HUES48 (cell line): Measurements from ENCODE around the gene AVPI1.

Experiments
- H3K27ac ChIP-seq: one replicate; pipeline ENCODE4 v1.7.0; 2013; ENCODE audit warnings: low read depth, low read length, inconsistent platforms
- H3K27me3 ChIP-seq: 2 replicates; pipeline ENCODE4 v1.6.1; 2013; ENCODE audit warnings: mild to moderate bottlenecking, low read length; ENCODE audit not compliant: control insufficient read depth, insufficient read depth
- H3K36me3 ChIP-seq: 2 replicates; pipeline ENCODE4 v1.6.1; 2013; ENCODE audit warnings: low read length; ENCODE audit not compliant: control insufficient read depth, insufficient read depth
- H3K4me1 ChIP-seq: 2 replicates; pipeline ENCODE4 v1.6.1; 2013; ENCODE audit warnings: mild to moderate bottlenecking, low read length; ENCODE audit not compliant: control insufficient read depth, insufficient read depth
- H3K4me3 ChIP-seq: 2 replicates; pipeline ENCODE4 v1.5.1; 2013; ENCODE audit warnings: mild to moderate bottlenecking, low read depth, low read length
- H3K9ac ChIP-seq: 2 replicates; pipeline ENCODE4 v1.6.1; 2013; ENCODE audit warnings: mild to moderate bottlenecking, low read depth, low read length, moderate library complexity
- H3K9me3 ChIP-seq: 2 replicates; pipeline ENCODE4 v1.6.1; 2013; ENCODE audit warnings: low read length; ENCODE audit not compliant: control insufficient read depth, insufficient read depth

The AVPI1 gene

GRCh38 chr10:97633921-97634320 is 53.1 kb downstream of the AVPI1 start:
- Histone ChIP-seq H3K9me3 (no peaks in the 10 kb centered on the region), H3K4me1 (peaks cover 7% of the 10 kb centered on the region; the same call in 1 of the 2 replicates), H3K27me3 (no peaks in the 10 kb centered on the region), H3K4me3 (peak overlapping the region; percentile 83), H3K27ac (peak overlapping the region; percentile 83), H3K9ac (no peak overlapping the region), H3K36me3 (no peaks in the 10 kb centered on the region)

- peak within 1 kb of the TSS; percentile 83 for H3K27ac ChIP-seq
Measured at GRCh38 chr10:97632949-97633884, 53.8 kb downstream of the AVPI1 start, which contains the start of gene MORN4. Gene MORN4 (minus strand): TSS chr10:97633500. CDS start chr10:97619653, 13,847 bp downstream.

GRCh38 chr10:97631098-97631497 is 55.9 kb downstream of the AVPI1 start:
- Histone ChIP-seq H3K4me3 (no peak overlapping the region), H3K4me1 (0 out of 2 replicates have a peak, but pooled peaks cover 3% of the 10 kb centered on the region), H3K27me3 (no peaks in the 10 kb centered on the region), H3K36me3 (no peaks in the 10 kb centered on the region), H3K9me3 (no peaks in the 10 kb centered on the region), H3K9ac (no peak overlapping the region), H3K27ac (no peak overlapping the region)

More at GRCh38 chr10:97632949-97633884, 53.8 kb downstream of the AVPI1 start, which contains the start of gene MORN4:
- peak within 1 kb of the TSS; percentile 67 for H3K9ac ChIP-seq
- H3K36me3 ChIP-seq, result no peaks in the 10 kb centered on the region
- H3K4me1 ChIP-seq, result 0 out of 2 replicates have a peak, but pooled peaks cover 3% of the 10 kb centered on the region
- peak within 1 kb of the TSS; percentile 83 for H3K4me3 ChIP-seq
- no peaks in the 10 kb centered on the region for H3K27me3 ChIP-seq
- H3K9me3 ChIP-seq, result no peaks in the 10 kb centered on the region

- H3K9ac ChIP-seq, result no peak overlapping the region
- no peak overlapping the region for H3K4me3 ChIP-seq
- no peak overlapping the region for H3K27ac ChIP-seq
- no peaks in the 10 kb centered on the region for H3K27me3 ChIP-seq
- H3K9me3 ChIP-seq, result no peaks in the 10 kb centered on the region
- no peaks in the 10 kb centered on the region for H3K36me3 ChIP-seq
- H3K4me1 ChIP-seq, result 0 out of 2 replicates have a peak, but pooled peaks cover 3% of the 10 kb centered on the region
Measured at GRCh38 chr10:97629289-97629688, 57.8 kb downstream of the AVPI1 start.

- Histone ChIP-seq H3K36me3 (no peaks in the 10 kb centered on the region), H3K4me3 (no peak overlapping the region), H3K27me3 (no peaks in the 10 kb centered on the region), H3K9me3 (no peaks in the 10 kb centered on the region), H3K27ac (no peak overlapping the region), H3K9ac (no peak overlapping the region), H3K4me1 (0 out of 2 replicates have a peak, but pooled peaks cover 3% of the 10 kb centered on the region)
Measured at GRCh38 chr10:97628228-97628627, 58.8 kb downstream of the AVPI1 start.

GRCh38 chr10:97627731-97628130 is 59.3 kb downstream of the AVPI1 start:
- Histone ChIP-seq H3K4me1 (0 out of 2 replicates have a peak, but pooled peaks cover 3% of the 10 kb centered on the region), H3K9me3 (no peaks in the 10 kb centered on the region), H3K9ac (no peak overlapping the region), H3K4me3 (no peak overlapping the region), H3K36me3 (no peaks in the 10 kb centered on the region), H3K27ac (no peak overlapping the region), H3K27me3 (no peaks in the 10 kb centered on the region)
